Left lung (tissue), 10 donors: ENCODE measurements around the gene BORCS8. TPM values are rescaled to one million over a fixed set of nuclear protein-coding genes. Genes with fewer than 3 reads are reported as not detected.
A peak's percentile ranks its signal among the peaks of the same experiment; 100 is the strongest.
"Not testable (repeated sequence)": the region's sequence is repeated elsewhere in the genome, so short reads cannot be mapped to it uniquely, and the experiment has no call there.

Source experiments
- ATAC-seq: fragments of 200-7000 bp; cut with Tn5 transposase; one replicate; pipeline ENCODE4 v1.9.1; 2020; ENCODE audit warnings: moderate library complexity
- DNase-seq, 4 donors: peaks; one replicate each; pipeline ENCODE4 v3.0.0-alpha.2; 2013 to 2020
- H3K27ac ChIP-seq, 2 donors: fragments of 200-600 bp; sonication (generic) in 1 of 2; one replicate each; pipeline versions ENCODE4 v1.5.0 to v1.8.0; 2020 to 2021
- H3K27me3 ChIP-seq, 2 donors: fragments of 200-600 bp; sonication (generic) in 1 of 2; one replicate each; pipeline versions ENCODE4 v1.5.0 to v1.8.0; 2020 to 2021
- H3K36me3 ChIP-seq, 2 donors: fragments of 200-600 bp; sonication (generic) in 1 of 2; one replicate each; pipeline versions ENCODE4 v1.5.0 to v1.8.0; 2020 to 2021
- H3K4me1 ChIP-seq, 2 donors: fragments of 200-600 bp; one replicate each; pipeline ENCODE4 v1.8.0; 2021
- H3K4me3 ChIP-seq, 2 donors: fragments of 200-600 bp; sonication (generic) in 1 of 2; one replicate each; pipeline versions ENCODE4 v1.5.0 to v1.8.0; 2020 to 2021; ENCODE audit warnings: mild to moderate bottlenecking in 1 of 2
- H3K9me3 ChIP-seq, 2 donors: fragments of 200-600 bp; sonication (generic) in 1 of 2; one replicate each; pipeline versions ENCODE4 v1.5.0 to v1.8.0; 2020 to 2021
- intact Hi-C, 2 donors: fragments of 100-400 bp; cut with DNase I; formaldehyde crosslinking; loops; one replicate each; pipeline versions ENCODE4 v1.11.2 to v1.14.2; 2022
- polyA plus RNA-seq, 6 donors: library from polyadenylated mRNA; unstranded; fragments of 120-200 nt; gene quantifications; one replicate each; pipeline ENCODE4 v1.2.1, GENCODE V29; 2013; ENCODE audit not compliant: insufficient read length in 6 of 6
- total RNA-seq, 2 donors: library from RNA; stranded (reverse); fragmentation: NEBNext Ultra II Directional; extraction: Animal tissue kit (Norgen Biotek cat#: 25700); gene quantifications; one replicate each; pipeline ENCODE4 v1.2.1, GENCODE V29; 2021
- TF ChIP-seq, protein P1 (sequence below), 2 donors: fragments of 200-600 bp; sonication (generic) in 1 of 2; IDR thresholded peaks; one replicate each; pipeline versions ENCODE4 v1.5.0 to v1.8.0; 2021; ENCODE audit warnings: antibody characterized with exemption in 2 of 2
- donor health status: DM: no; HTN: yes; CAD: no.
- donor health status: DM: no; HTN: no; CAD: no.

The BORCS8 gene
- total and polyA plus RNA-seq, 8 donors: 16.4 to 39.1 (median 18.3) TPM

DNA sequence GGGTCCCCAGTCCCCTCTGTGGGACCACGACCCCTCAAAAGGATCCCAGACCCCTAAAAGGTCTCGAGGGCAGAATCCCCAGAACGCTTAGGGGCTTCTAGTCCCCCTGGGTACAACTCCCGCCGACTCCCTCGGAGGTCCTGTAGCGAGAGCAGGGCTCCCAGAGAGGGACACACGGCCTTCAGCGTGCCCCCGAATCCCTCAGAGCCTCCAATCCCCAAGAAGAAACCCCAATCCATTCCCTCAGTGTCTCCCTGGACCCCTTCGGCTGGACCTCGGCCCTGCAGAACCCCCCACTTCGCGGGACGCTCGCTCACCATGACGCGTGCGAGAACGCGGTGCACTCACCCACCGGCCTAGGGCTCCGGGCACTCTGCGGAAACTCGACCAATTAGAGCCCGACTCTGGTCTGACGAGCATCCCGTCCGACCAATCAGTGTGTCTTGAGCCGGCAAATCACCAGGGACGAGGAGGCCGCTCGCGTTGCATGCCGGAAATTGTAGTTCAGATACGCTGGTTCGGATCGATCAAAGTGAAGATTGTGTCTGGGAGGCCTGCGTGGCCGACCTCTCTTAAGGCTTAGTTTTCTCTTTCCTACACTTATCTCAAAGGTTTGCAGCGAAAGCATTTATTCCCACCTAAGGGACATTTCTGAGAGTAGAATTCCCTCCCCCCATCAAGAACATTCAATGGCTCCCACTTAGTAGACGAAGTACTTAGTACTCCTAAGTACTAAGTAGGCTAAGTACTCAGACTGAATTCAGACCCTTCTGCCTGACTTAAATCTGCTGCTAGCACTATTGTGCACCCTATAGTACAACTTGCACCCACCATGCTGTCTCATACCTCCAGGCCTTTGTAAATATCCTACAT is 53.6 kb downstream of the BORCS8 start, which contains the start of gene TMEM161A:
TSS of gene TMEM161A (minus strand) at position 370 of the 873 bp plus-strand sequence. CDS start at position 320, 50 bp downstream.
- Histone ChIP-seq H3K36me3 (no peaks in the 10 kb centered on the region), H3K4me3 (peak within 1 kb of the TSS; percentile 67 to 68), H3K4me1 (peaks cover 5 to 19% of the 10 kb centered on the region in 2 donors), H3K27me3 (no peaks in the 10 kb centered on the region), H3K9me3 (no peaks in the 10 kb centered on the region), H3K27ac (peak within 1 kb of the TSS; percentile 8 to 63)
- peak; percentile 95 to 98 (median 98) for DNase-seq
- peak; percentile 99 for ATAC-seq
- TF ChIP-seq, protein P1, sequence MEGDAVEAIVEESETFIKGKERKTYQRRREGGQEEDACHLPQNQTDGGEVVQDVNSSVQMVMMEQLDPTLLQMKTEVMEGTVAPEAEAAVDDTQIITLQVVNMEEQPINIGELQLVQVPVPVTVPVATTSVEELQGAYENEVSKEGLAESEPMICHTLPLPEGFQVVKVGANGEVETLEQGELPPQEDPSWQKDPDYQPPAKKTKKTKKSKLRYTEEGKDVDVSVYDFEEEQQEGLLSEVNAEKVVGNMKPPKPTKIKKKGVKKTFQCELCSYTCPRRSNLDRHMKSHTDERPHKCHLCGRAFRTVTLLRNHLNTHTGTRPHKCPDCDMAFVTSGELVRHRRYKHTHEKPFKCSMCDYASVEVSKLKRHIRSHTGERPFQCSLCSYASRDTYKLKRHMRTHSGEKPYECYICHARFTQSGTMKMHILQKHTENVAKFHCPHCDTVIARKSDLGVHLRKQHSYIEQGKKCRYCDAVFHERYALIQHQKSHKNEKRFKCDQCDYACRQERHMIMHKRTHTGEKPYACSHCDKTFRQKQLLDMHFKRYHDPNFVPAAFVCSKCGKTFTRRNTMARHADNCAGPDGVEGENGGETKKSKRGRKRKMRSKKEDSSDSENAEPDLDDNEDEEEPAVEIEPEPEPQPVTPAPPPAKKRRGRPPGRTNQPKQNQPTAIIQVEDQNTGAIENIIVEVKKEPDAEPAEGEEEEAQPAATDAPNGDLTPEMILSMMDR (IDR thresholded peaks at IDR 0.05): no peak
- intact Hi-C loops: loop anchor here in 1 of 2 donors (10.0 kb wide), 1 partner anchor 84 kb away; no protein-coding TSS in a partner anchor

DNA sequence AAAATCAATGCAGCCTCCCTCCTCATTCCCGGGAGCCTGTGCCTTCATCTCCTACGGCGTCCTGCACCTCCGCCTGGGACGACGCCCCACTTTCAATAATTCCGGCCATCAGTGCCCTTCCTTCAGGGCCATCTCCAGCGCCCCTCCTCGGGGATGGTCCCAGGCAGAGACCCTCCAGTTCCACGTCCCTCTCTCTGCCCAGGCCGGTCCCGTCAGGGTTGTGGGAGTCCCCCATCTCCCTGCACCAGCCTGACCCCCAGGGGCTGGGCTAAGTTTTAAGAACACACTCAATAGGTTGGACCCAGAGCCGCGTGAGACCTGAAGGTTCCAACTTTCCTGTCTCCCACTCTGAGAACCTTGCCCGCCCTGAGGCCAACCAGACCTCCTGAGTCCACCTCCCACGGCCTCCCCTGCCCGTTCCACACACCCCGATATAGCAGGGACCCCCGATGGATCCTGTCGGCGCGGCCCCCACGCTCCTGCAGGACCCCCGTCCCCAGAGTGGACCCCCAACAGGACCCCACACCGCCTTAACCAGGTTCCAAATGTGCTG is 54.3 kb downstream of the BORCS8 start:
- TF ChIP-seq, protein P1 (IDR thresholded peaks at IDR 0.05): no peak
- no peak for DNase-seq
- Histone ChIP-seq H3K27me3 (no peaks in the 10 kb centered on the region), H3K9me3 (peaks cover 0 to 3% of the 10 kb centered on the region in 2 donors), H3K36me3 (peaks cover 0 to 4% of the 10 kb centered on the region in 2 donors), H3K27ac (peak overlapping the region in 1 of 2 donors; percentile 63), H3K4me3 (peak overlapping the region; percentile 67 to 68), H3K4me1 (peaks cover 5 to 19% of the 10 kb centered on the region in 2 donors)
- peak; percentile 13 for ATAC-seq
- intact Hi-C loops: loop anchor here in 1 of 2 donors (10.0 kb wide), 1 partner anchor 83 kb away; no protein-coding TSS in a partner anchor

DNA sequence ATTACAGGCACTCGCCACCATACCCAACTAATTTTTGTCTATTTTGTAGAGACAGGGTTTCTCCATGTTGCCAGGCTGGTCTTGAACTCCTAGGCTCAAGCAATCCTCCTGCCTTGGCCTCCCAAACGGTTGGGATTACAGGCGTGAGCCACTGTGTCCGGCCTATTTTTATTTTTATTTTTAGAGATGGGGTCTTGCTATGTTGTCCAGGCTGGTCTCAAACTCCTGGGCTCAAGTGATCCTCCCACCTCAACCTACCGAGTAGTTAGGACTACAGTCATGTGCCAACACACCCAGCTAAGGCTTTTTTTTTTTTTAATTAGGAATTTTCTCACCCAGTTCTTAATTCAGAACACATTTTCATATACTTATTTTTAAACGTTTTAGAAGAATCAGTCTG is 56.2 kb downstream of the BORCS8 start:
- intact Hi-C loops: loop anchor here in 1 of 2 donors (10.0 kb wide), 1 partner anchor 81 kb away; no protein-coding TSS in a partner anchor
- not testable (repeated sequence) for H3K27ac ChIP-seq, DNase-seq, H3K27me3 ChIP-seq, ATAC-seq, H3K4me3 ChIP-seq
- H3K9me3 ChIP-seq: peaks cover 0 to 16% of the 10 kb centered on the region in 2 donors
- H3K36me3 ChIP-seq: peaks cover 0 to 13% of the 10 kb centered on the region in 2 donors
- H3K4me1 ChIP-seq: peaks cover 5 to 19% of the 10 kb centered on the region in 2 donors

DNA sequence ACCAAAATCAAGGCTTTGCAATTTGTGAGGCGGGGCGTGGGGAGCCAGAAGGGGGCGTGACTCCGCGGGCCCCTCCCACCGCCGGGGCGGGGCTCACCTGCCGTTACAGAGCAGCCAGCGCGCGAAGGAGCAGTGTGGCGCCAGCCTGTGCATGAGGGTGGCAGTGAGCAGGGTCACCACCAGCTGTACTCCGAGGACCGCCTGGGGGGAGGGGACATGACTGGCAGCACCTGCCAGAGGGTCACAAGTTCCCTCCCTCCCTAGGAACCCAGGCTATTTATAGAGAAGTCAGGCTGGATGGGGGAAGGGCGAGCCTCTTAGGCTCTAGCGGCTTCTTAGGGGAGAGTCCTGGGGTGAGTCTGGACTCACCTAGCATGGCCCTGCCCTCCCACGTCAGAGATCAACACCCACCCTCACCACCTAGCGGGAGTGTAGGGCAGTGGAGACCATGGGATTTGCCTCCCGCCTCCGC is 57.2 kb downstream of the BORCS8 start:
- intact Hi-C loops: loop anchor here in 1 of 2 donors (10.0 kb wide), 1 partner anchor 80 kb away; no protein-coding TSS in a partner anchor
- TF ChIP-seq, protein P1 (IDR thresholded peaks at IDR 0.05): no peak
- H3K9me3 ChIP-seq: peaks cover 0 to 16% of the 10 kb centered on the region in 2 donors
- peaks cover 0 to 13% of the 10 kb centered on the region in 2 donors for H3K36me3 ChIP-seq
- DNase-seq (peak; percentile 16 to 87 (median 66)), ATAC-seq (peak; percentile 35)
- H3K4me1 ChIP-seq: peaks cover 5 to 19% of the 10 kb centered on the region in 2 donors
- H3K27ac ChIP-seq: no peak overlapping the region
- H3K4me3 ChIP-seq: no peak overlapping the region
- H3K27me3 ChIP-seq: no peaks in the 10 kb centered on the region

DNA sequence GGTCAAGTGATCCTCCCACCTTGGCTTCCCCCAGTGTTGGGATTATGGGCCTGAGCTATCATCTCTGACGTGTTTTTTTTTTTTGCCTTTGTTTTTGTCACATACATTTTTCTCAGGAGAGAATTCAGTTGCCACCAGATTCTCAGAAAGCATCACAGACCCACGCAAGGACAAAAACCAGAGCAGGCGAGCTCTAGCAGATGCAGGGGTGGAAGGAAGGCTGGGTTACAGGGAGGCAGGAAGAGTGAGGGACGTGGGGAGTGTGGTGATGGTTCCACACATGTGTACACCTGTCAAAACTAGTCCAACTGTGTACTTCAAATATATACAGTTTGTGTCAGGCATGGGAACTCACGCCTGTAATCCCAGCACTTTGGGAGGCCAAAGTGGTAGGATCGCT is 58.0 kb downstream of the BORCS8 start:
- Histone ChIP-seq H3K4me3 (no peak overlapping the region), H3K9me3 (peaks cover 0 to 16% of the 10 kb centered on the region in 2 donors), H3K4me1 (peaks cover 5 to 13% of the 10 kb centered on the region in 2 donors), H3K27ac (no peak overlapping the region), H3K36me3 (peaks cover 0 to 13% of the 10 kb centered on the region in 2 donors), H3K27me3 (no peaks in the 10 kb centered on the region)
- DNase-seq: peak in 1 of 4 donors; percentile 3
- TF ChIP-seq, protein P1 (IDR thresholded peaks at IDR 0.05): no peak
- no peak for ATAC-seq
- intact Hi-C loops: loop anchor here in 1 of 2 donors (10.0 kb wide), 1 partner anchor 79 kb away; no protein-coding TSS in a partner anchor
